ENCODE results near the gene NLRP10.

GRCh38 chr11:7983832-7984590, 18.8 kb upstream of the NLRP10 start:
- no peak for TF ChIP-seq ZNF274 (IDR thresholded peaks at IDR 0.05; ENCODE audit: low read depth, low read length)
- no peak for TF ChIP-seq SUZ12 (IDR thresholded peaks at IDR 0.05; ENCODE audit: extremely low read depth, insufficient read depth, insufficient read length)
- no peak for TF ChIP-seq YY1 (IDR thresholded peaks at IDR 0.05; ENCODE audit: insufficient read depth, insufficient read length)
